Breast epithelium (tissue), 3 donors: ENCODE results near the gene PRXL2B.

Experiments used
- POLR2A ChIP-seq: fragments of 450-650 bp; IDR thresholded peaks from one replicate; pipeline ENCODE4 v1.6.1; 2016; ENCODE audit warnings: antibody characterized with exemption, mild to moderate bottlenecking, moderate library complexity
- POLR2AphosphoS5 ChIP-seq, 3 donors: sonication (generic); formaldehyde crosslinking; IDR thresholded peaks; one replicate each; pipeline ENCODE4 v1.6.1; 2017; ENCODE audit warnings: antibody characterized with exemption in 3 of 3
- TF ChIP-seq, protein P1 (sequence below), 3 donors: fragments of 450-650 bp; IDR thresholded peaks; one replicate each; pipeline ENCODE4 v1.5.1; 2016 to 2017; ENCODE audit warnings: antibody characterized with exemption in 3 of 3, mild to moderate bottlenecking in 3 of 3, moderate library complexity in 3 of 3

DNA sequence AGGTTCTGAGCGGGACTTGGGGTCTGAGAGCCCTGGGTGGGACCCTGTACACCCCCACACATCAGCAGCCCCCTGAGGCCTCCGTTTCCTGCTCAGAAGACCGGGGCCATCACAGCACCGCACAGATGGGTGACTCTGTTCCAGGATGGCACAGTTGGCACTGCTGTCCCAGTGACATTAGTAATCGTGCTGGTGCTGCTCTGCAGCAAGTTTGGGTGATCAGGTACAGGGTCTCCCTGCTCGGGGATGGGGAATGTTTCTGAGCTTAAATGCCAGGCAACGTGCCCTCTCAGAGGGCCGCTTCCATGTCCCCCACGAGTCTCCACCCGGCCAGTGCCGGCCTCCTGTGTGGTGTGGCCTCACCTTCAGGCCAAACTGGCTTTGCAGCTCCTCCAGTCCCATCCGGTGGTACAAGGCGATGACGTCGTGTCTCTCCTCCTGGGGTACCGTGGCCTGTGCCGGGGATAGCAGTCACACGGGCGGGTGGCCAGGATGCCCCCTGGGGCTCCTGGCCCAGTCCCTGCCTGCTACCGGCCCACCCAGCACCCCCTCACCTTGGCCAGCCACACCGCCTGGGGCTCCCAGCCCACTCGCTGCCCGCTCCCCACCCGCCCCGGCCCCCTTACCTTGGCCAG, 17.1 kb downstream of the PRXL2B start:
- TF ChIP-seq, protein P1, sequence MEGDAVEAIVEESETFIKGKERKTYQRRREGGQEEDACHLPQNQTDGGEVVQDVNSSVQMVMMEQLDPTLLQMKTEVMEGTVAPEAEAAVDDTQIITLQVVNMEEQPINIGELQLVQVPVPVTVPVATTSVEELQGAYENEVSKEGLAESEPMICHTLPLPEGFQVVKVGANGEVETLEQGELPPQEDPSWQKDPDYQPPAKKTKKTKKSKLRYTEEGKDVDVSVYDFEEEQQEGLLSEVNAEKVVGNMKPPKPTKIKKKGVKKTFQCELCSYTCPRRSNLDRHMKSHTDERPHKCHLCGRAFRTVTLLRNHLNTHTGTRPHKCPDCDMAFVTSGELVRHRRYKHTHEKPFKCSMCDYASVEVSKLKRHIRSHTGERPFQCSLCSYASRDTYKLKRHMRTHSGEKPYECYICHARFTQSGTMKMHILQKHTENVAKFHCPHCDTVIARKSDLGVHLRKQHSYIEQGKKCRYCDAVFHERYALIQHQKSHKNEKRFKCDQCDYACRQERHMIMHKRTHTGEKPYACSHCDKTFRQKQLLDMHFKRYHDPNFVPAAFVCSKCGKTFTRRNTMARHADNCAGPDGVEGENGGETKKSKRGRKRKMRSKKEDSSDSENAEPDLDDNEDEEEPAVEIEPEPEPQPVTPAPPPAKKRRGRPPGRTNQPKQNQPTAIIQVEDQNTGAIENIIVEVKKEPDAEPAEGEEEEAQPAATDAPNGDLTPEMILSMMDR (IDR thresholded peaks at IDR 0.05): no peak
- TF ChIP-seq POLR2A: no peak
- no peak for TF ChIP-seq POLR2AphosphoS5 (IDR thresholded peaks at IDR 0.05)
